ENCODE data around the gene NTM.

GRCh38 chr11:131880976-131881375 lies 510.6 kb downstream of the NTM start:
- TF ChIP-seq POLR2AphosphoS5 (IDR thresholded peaks at IDR 0.05; ENCODE audit: low read depth) (no peak), CTCF (IDR thresholded peaks at IDR 0.05; ENCODE audit: insufficient read depth, low read length) (no peak)
